Psoas muscle (tissue), 8 donors: ENCODE measurements around the gene OCIAD2. TPM values are rescaled to one million over a fixed set of nuclear protein-coding genes. Genes with fewer than 3 reads are reported as not detected.
A peak's percentile ranks its signal among the peaks of the same experiment; 100 is the strongest.

ENCODE experiments used
- ATAC-seq, 4 donors: fragments of 200-7000 bp; cut with Tn5 transposase; one replicate each; pipeline ENCODE4 v1.9.1; 2020; ENCODE audit warnings: moderate library complexity in 3 of 4, mild to moderate bottlenecking in 2 of 4
- DNase-seq, 2 donors: peaks; one replicate each; pipeline ENCODE4 v3.0.0-alpha.2; 2020
- H3K27ac ChIP-seq: fragments of 200-600 bp; one replicate; pipeline ENCODE4 v1.8.0; 2022
- H3K27me3 ChIP-seq, 3 donors: fragments of 200-600 bp in 1 of 3; one replicate each; pipeline versions ENCODE4 v1.6.1 to v1.8.0; 2013 to 2022; ENCODE audit warnings: low read length in 2 of 3, mild to moderate bottlenecking in 2 of 3, moderate library complexity in 1 of 3; ENCODE audit not compliant: insufficient read depth in 3 of 3
- H3K36me3 ChIP-seq, 2 donors: fragments of 200-600 bp in 1 of 2; one replicate each; pipeline versions ENCODE4 v1.6.1 to v1.8.0; 2013 to 2022; ENCODE audit warnings: low read depth in 1 of 2, mild to moderate bottlenecking in 1 of 2, moderate library complexity in 1 of 2; ENCODE audit not compliant: insufficient read depth in 1 of 2
- H3K4me1 ChIP-seq: fragments of 200-600 bp; one replicate; pipeline ENCODE4 v1.8.0; 2022
- H3K4me3 ChIP-seq: fragments of 200-600 bp; one replicate; pipeline ENCODE4 v1.8.0; 2022; ENCODE audit warnings: mild to moderate bottlenecking
- H3K9me3 ChIP-seq: fragments of 200-600 bp; one replicate; pipeline ENCODE4 v1.8.0; 2022
- CTCF ChIP-seq: fragments of 200-600 bp; IDR thresholded peaks from one replicate; pipeline ENCODE4 v1.8.0; 2022; ENCODE audit warnings: antibody characterized with exemption
- WGBS, 3 donors: extraction: QIAGEN DNeasy Blood & Tissue Kit; methylation state at CpG; one replicate each; pipeline versions ENCODE4 v1.1.6 to v1.1.7; 2013; 5-methylcytosine and 5-hydroxymethylcytosine counted together
- intact Hi-C, 2 donors: fragments of 100-400 bp; cut with DNase I; formaldehyde crosslinking; loops; one replicate each; pipeline versions ENCODE4 v1.11.0 to v1.14.2; 2022
- polyA plus RNA-seq, 3 donors: library from polyadenylated mRNA; stranded (reverse); fragments of 200-250 nt; gene quantifications; one replicate each; pipeline ENCODE4 v1.2.3, GENCODE V29; 2013
- total RNA-seq, 4 donors: library from RNA; stranded (reverse); fragmentation: NEBNext Ultra II Directional in 2 of 4; extraction: Animal tissue kit (Norgen Biotek cat#: 25700) in 2 of 4; gene quantifications; one replicate each; pipeline versions ENCODE4 v1.2.1 to v1.2.4, GENCODE V29; 2021 to 2023
- donor health status: healthy with polysubstance abuse.
- donor health status: DM: no; HTN: no; CAD: no; lungs with moderate emphysema.
- donor health status: Bipolar disorder and iron deficiency.
- donor health status: healthy.
- donor health status: DM: yes; HTN: yes; CAD: no.
- donor health status: DM: no; HTN: no; CAD: no.
- donor health status: DM: no; HTN: no; CAD: no.
- donor health status: DM: yes; HTN: yes; CAD: no.

The OCIAD2 gene
- total and polyA plus RNA-seq, 7 donors = 2.1 to 9.7 (median 7.8) TPM

- Histone ChIP-seq H3K36me3 (no peaks in the 10 kb centered on the region), H3K27ac (no peak overlapping the region), H3K9me3 (no peaks in the 10 kb centered on the region), H3K4me3 (no peak overlapping the region), H3K4me1 (no peaks in the 10 kb centered on the region), H3K27me3 (peaks cover 0 to 13% (median 2%) of the 10 kb centered on the region in 3 donors)
- no peak for TF ChIP-seq CTCF
- DNase-seq (no peak), ATAC-seq (no peak)
- intact Hi-C loops = no loop called here
Observed at GRCh38 chr4:48910511-48910910, 3.9 kb upstream of the OCIAD2 start.

- intact Hi-C loops = no loop called here
- no peaks in the 10 kb centered on the region for H3K4me1 ChIP-seq
- H3K9me3 ChIP-seq = no peaks in the 10 kb centered on the region
- no peak overlapping the region for H3K4me3 ChIP-seq
- no peak for TF ChIP-seq CTCF
- DNase-seq (no peak), ATAC-seq (peak in 1 of 4 donors; percentile 21)
- WGBS, 3 donors = 79 to 89% (median 82%) methylated on average over 3 of the region's 3 CpGs
- no peaks in the 10 kb centered on the region for H3K36me3 ChIP-seq
- no peak overlapping the region for H3K27ac ChIP-seq
- peaks cover 0 to 15% (median 2%) of the 10 kb centered on the region in 3 donors for H3K27me3 ChIP-seq
Observed at GRCh38 chr4:48909697-48910096, 3.1 kb upstream of the OCIAD2 start.

- Histone ChIP-seq H3K9me3 (no peaks in the 10 kb centered on the region), H3K4me1 (no peaks in the 10 kb centered on the region), H3K27ac (no peak overlapping the region), H3K27me3 (peaks cover 0 to 15% (median 2%) of the 10 kb centered on the region in 3 donors), H3K4me3 (no peak overlapping the region), H3K36me3 (no peaks in the 10 kb centered on the region)
- TF ChIP-seq CTCF = no peak
- ATAC-seq (no peak), DNase-seq (no peak)
- intact Hi-C loops = no loop called here
Observed at GRCh38 chr4:48908687-48909086, 2.1 kb upstream of the OCIAD2 start.

- no peak for TF ChIP-seq CTCF
- Histone ChIP-seq H3K27me3 (peaks cover 0 to 15% (median 2%) of the 10 kb centered on the region in 3 donors), H3K9me3 (no peaks in the 10 kb centered on the region), H3K36me3 (no peaks in the 10 kb centered on the region), H3K4me3 (no peak overlapping the region), H3K27ac (no peak overlapping the region), H3K4me1 (no peaks in the 10 kb centered on the region)
- intact Hi-C loops = no loop called here
- WGBS, 3 donors = 90 to 91% (median 90%) methylated on average over 7 of the region's 7 CpGs
- no peak for DNase-seq
- no peak for ATAC-seq
Observed at GRCh38 chr4:48907706-48908477, 1.3 kb upstream of the OCIAD2 start.
